Right cardiac atrium (tissue), 5 donors: ENCODE data around the gene LRRC36. TPM values are rescaled to one million over a fixed set of nuclear protein-coding genes. Genes with fewer than 3 reads are reported as not detected.

Source experiments
- ATAC-seq, 2 donors: fragments of 200-7000 bp; cut with Tn5 transposase; one replicate each; pipeline versions ENCODE4 v1.8.0 to v1.9.1; 2020; ENCODE audit warnings: moderate library complexity in 2 of 2, mild to moderate bottlenecking in 1 of 2
- DNase-seq, 3 donors: peaks; one replicate each; pipeline ENCODE4 v3.0.0-alpha.2; 2020
- H3K27ac ChIP-seq: one replicate; pipeline ENCODE4 v1.5.1; 2013; ENCODE audit warnings: mild to moderate bottlenecking, low read length, control low read depth, moderate library complexity
- H3K27me3 ChIP-seq: one replicate; pipeline ENCODE4 v1.6.1; 2013; ENCODE audit not compliant: control insufficient read depth, insufficient read depth
- H3K4me1 ChIP-seq: one replicate; pipeline ENCODE4 v1.6.1; 2013; ENCODE audit warnings: low read length; ENCODE audit not compliant: control insufficient read depth, insufficient read depth
- H3K4me3 ChIP-seq: one replicate; pipeline ENCODE4 v1.5.1; 2013; ENCODE audit warnings: low read length, control low read depth
- H3K9me3 ChIP-seq: one replicate; pipeline ENCODE4 v1.6.1; 2013; ENCODE audit warnings: low read length; ENCODE audit not compliant: control insufficient read depth
- WGBS: extraction: QIAGEN DNeasy Blood & Tissue Kit; methylation state at CpG from one replicate; pipeline ENCODE4 v1.1.7; 2013; 5-methylcytosine and 5-hydroxymethylcytosine counted together
- intact Hi-C, 4 donors: fragments of 100-400 bp; cut with DNase I; formaldehyde crosslinking; loops; one replicate each; pipeline versions ENCODE4 v1.11.0 to v1.14.0; 2022 to 2023
- polyA plus RNA-seq: library from polyadenylated mRNA; stranded (reverse); fragments of 200-250 nt; gene quantifications from one replicate; pipeline ENCODE4 v1.2.3, GENCODE V29; 2013
- total RNA-seq, 4 donors: library from RNA; stranded (reverse); fragmentation: NEBNext Ultra II Directional; extraction: Animal tissue kit (Norgen Biotek cat#: 25700); gene quantifications; one replicate each; pipeline ENCODE4 v1.2.1, GENCODE V29; 2021
- donor health status: healthy with polysubstance abuse.
- donor health status: DM: no; HTN: yes; CAD: no.
- donor health status: DM: no; HTN: no; CAD: no.
- donor health status: DM: no; HTN: yes; CAD: no; lungs with severe emphysema.
- donor health status: DM: yes; HTN: yes; CAD: no.

The LRRC36 gene
- total and polyA plus RNA-seq, 5 donors, result 0.11 to 0.42 (median 0.32) TPM

GRCh38 chr16:67326115-67326471 lies 522 bp upstream of the LRRC36 start:
- H3K27me3 ChIP-seq, result no peaks in the 10 kb centered on the region
- peaks cover 2% of the 10 kb centered on the region for H3K4me1 ChIP-seq
- 32% methylated on average over 11 of the region's 11 CpGs for WGBS
- peak overlapping the region; percentile 58 for H3K4me3 ChIP-seq
- H3K27ac ChIP-seq, result no peak overlapping the region
- intact Hi-C loops, result no loop called here
- ATAC-seq, result peak in 1 of 2 donors; percentile 27
- no peak for DNase-seq
- no peaks in the 10 kb centered on the region for H3K9me3 ChIP-seq

- no peaks in the 10 kb centered on the region for H3K27me3 ChIP-seq
- no peaks in the 10 kb centered on the region for H3K9me3 ChIP-seq
- WGBS, result 55% methylated on average over 3 of the region's 3 CpGs
- no peak for ATAC-seq
- H3K4me1 ChIP-seq, result peaks cover 2% of the 10 kb centered on the region
- DNase-seq, result no peak
- intact Hi-C loops, result no loop called here
- no peak overlapping the region for H3K4me3 ChIP-seq
- H3K27ac ChIP-seq, result no peak overlapping the region
These were observed 1.1 kb downstream of the LRRC36 start for GRCh38 chr16:67327743-67328142.

GRCh38 chr16:67329901-67330300 lies 3.3 kb downstream of the LRRC36 start:
- Histone ChIP-seq H3K27ac (no peak overlapping the region), H3K4me3 (no peak overlapping the region), H3K27me3 (no peaks in the 10 kb centered on the region), H3K9me3 (no peaks in the 10 kb centered on the region), H3K4me1 (peaks cover 2% of the 10 kb centered on the region)
- 75% methylated on average over 5 of the region's 5 CpGs for WGBS
- no peak for ATAC-seq
- DNase-seq, result no peak
- intact Hi-C loops, result no loop called here

GRCh38 chr16:67333315-67333714 lies 6.7 kb downstream of the LRRC36 start:
- Histone ChIP-seq H3K27me3 (no peaks in the 10 kb centered on the region), H3K4me1 (no peaks in the 10 kb centered on the region), H3K27ac (no peak overlapping the region), H3K9me3 (no peaks in the 10 kb centered on the region), H3K4me3 (no peak overlapping the region)
- WGBS, result 75% methylated on average over 2 of the region's 2 CpGs
- no peak for DNase-seq
- ATAC-seq, result no peak
- intact Hi-C loops, result no loop called here

- Histone ChIP-seq H3K27ac (no peak overlapping the region), H3K4me3 (no peak overlapping the region), H3K4me1 (no peaks in the 10 kb centered on the region), H3K9me3 (no peaks in the 10 kb centered on the region), H3K27me3 (no peaks in the 10 kb centered on the region)
- ATAC-seq, result no peak
- no peak for DNase-seq
- intact Hi-C loops, result no loop called here
- 78% methylated on average over 1 of the region's 1 CpG for WGBS
These were observed 9.5 kb downstream of the LRRC36 start for GRCh38 chr16:67336116-67336515.

- ATAC-seq (no peak), DNase-seq (no peak)
- no peak overlapping the region for H3K27ac ChIP-seq
- H3K4me1 ChIP-seq, result no peaks in the 10 kb centered on the region
- 96% methylated on average over 1 of the region's 1 CpG for WGBS
- H3K27me3 ChIP-seq, result no peaks in the 10 kb centered on the region
- H3K4me3 ChIP-seq, result no peak overlapping the region
- no peaks in the 10 kb centered on the region for H3K9me3 ChIP-seq
- intact Hi-C loops, result no loop called here
These were observed 10.0 kb downstream of the LRRC36 start for GRCh38 chr16:67336648-67337047.

- Histone ChIP-seq H3K27ac (no peak overlapping the region), H3K4me3 (no peak overlapping the region), H3K9me3 (no peaks in the 10 kb centered on the region), H3K4me1 (no peaks in the 10 kb centered on the region), H3K27me3 (no peaks in the 10 kb centered on the region)
- DNase-seq, result no peak
- ATAC-seq, result no peak
- WGBS, result 23% methylated on average over 2 of the region's 2 CpGs
- intact Hi-C loops, result no loop called here
These were observed 12.8 kb downstream of the LRRC36 start for GRCh38 chr16:67339453-67339852.

- intact Hi-C loops, result no loop called here
- H3K9me3 ChIP-seq, result no peaks in the 10 kb centered on the region
- H3K4me3 ChIP-seq, result no peak overlapping the region
- H3K27me3 ChIP-seq, result no peaks in the 10 kb centered on the region
- no peak for DNase-seq
- no peak overlapping the region for H3K27ac ChIP-seq
- no peaks in the 10 kb centered on the region for H3K4me1 ChIP-seq
- 81% methylated on average over 3 of the region's 3 CpGs for WGBS
- ATAC-seq, result no peak
These were observed 14.6 kb downstream of the LRRC36 start for GRCh38 chr16:67341250-67341649.

- DNase-seq (no peak), ATAC-seq (no peak)
- intact Hi-C loops, result no loop called here
- Histone ChIP-seq H3K4me3 (no peak overlapping the region), H3K27me3 (no peaks in the 10 kb centered on the region), H3K27ac (no peak overlapping the region), H3K4me1 (no peaks in the 10 kb centered on the region), H3K9me3 (no peaks in the 10 kb centered on the region)
- WGBS, result 88% methylated on average over 4 of the region's 4 CpGs
These were observed 16.0 kb downstream of the LRRC36 start for GRCh38 chr16:67342616-67343015.

- DNase-seq (no peak), ATAC-seq (no peak)
These were observed 18.8 kb downstream of the LRRC36 start for GRCh38 chr16:67345401-67345800.

GRCh38 chr16:67346341-67346740 lies 19.7 kb downstream of the LRRC36 start:
- ATAC-seq, result no peak
- Histone ChIP-seq H3K27me3 (no peaks in the 10 kb centered on the region), H3K9me3 (no peaks in the 10 kb centered on the region), H3K4me1 (no peaks in the 10 kb centered on the region), H3K27ac (no peak overlapping the region), H3K4me3 (no peak overlapping the region)
- DNase-seq, result no peak
- 70% methylated on average over 3 of the region's 3 CpGs for WGBS
- intact Hi-C loops, result no loop called here

More at GRCh38 chr16:67345401-67345800, 18.8 kb downstream of the LRRC36 start:
- WGBS, result 70% methylated on average over 1 of the region's 1 CpG
- peak overlapping the region; percentile 37 for H3K27ac ChIP-seq
- no peaks in the 10 kb centered on the region for H3K9me3 ChIP-seq
- no peaks in the 10 kb centered on the region for H3K4me1 ChIP-seq
- intact Hi-C loops, result no loop called here
- H3K4me3 ChIP-seq, result no peak overlapping the region
- H3K27me3 ChIP-seq, result no peaks in the 10 kb centered on the region

- DNase-seq (no peak), ATAC-seq (no peak)
- Histone ChIP-seq H3K27me3 (no peaks in the 10 kb centered on the region), H3K27ac (no peak overlapping the region), H3K4me3 (no peak overlapping the region), H3K4me1 (no peaks in the 10 kb centered on the region), H3K9me3 (no peaks in the 10 kb centered on the region)
- intact Hi-C loops, result no loop called here
These were observed 22.6 kb downstream of the LRRC36 start for GRCh38 chr16:67349172-67349571.
